ENCODE results near the gene KCNIP3.

DNA sequence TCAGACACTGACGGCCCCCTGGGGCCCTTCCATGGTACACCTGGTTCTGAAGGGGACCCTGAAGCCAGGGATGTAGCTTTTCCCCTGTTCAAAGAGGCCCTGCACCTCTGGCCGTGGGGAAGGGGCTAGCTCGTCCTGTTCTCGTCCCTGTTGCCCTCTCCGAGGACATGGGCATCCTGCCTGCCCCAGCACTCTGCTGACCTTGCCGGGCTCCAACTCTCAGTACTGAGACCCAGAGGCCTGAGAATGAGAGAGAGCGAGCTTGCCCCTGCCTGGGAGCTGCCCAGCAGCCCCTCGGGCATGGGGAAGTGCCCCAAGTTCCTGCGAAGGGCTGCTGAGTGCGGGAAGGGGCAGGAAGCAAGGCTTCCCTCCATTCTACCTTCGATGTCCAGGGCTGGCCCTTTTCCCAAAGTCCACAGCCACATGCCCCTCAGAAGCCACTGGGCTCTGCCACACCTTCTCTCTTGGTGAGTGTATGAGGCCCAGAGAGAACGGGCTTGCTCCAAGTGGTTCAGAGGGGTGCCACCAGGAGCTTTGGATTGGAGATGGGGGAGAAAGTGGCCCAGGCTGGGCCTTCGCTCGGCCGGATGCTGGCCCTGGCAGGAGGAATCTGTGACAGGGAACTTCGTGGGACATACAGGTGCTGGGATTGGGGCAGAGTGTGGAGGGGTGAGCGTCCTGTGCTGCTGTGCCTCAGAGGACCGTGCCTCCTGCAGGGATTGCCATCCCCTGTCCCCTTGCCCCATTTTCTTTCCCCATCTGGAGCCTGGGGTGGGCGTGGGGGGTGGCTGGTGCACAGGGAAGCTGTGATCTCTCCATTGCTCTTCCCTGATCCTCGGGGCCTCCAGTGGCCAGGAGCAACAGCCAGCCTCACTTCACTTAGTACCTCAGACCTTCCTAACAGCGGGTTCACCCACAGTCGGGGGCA lies 50.8 kb downstream of the KCNIP3 start:
- TF ChIP-seq POLR2A (IDR thresholded peaks at IDR 0.05) (no peak), CTCF (IDR thresholded peaks at IDR 0.05) (no peak)

All from lower leg skin (tissue), 3 donors.